HEK293T (cell line): ENCODE measurements around the gene KCNT1.

ENCODE experiments used
- CTCF ChIA-PET: fragments of 350-600 bp; formaldehyde crosslinking; extraction: SDS; loops from one replicate; lab custom pipeline; 2021; ENCODE audit warnings: antibody characterized with exemption, inconsistent platforms; lab: Yijun Ruan, JAX
- POLR2A ChIA-PET: fragments of 350-600 bp; formaldehyde crosslinking; extraction: SDS; loops from one replicate; lab custom pipeline; 2020; ENCODE audit warnings: antibody characterized with exemption, inconsistent platforms; lab: Yijun Ruan, JAX
- DNase-seq: peaks from one replicate; pipeline ENCODE4 v3.0.0; 2012; ENCODE audit warnings: mixed read lengths; ENCODE audit errors: extremely low spot score
- ARNT ChIP-seq: fragments of 450-650 bp; IDR thresholded peaks from 2 replicates; pipeline ENCODE4 v1.6.1; 2017; ENCODE audit warnings: mild to moderate bottlenecking
- BHLHE40 ChIP-seq: fragments of 450-650 bp; IDR thresholded peaks from 2 replicates; pipeline ENCODE4 v1.6.1; 2016; ENCODE audit warnings: mild to moderate bottlenecking, moderate library complexity, borderline replicate concordance
- CTBP1 ChIP-seq: fragments of 450-650 bp; IDR thresholded peaks from 2 replicates; pipeline ENCODE4 v1.6.1; 2016; ENCODE audit warnings: borderline replicate concordance
- ELF4 ChIP-seq: fragments of 450-650 bp; IDR thresholded peaks from 2 replicates; pipeline ENCODE4 v1.6.1; 2017; ENCODE audit warnings: antibody characterized with exemption
- FOXA1 ChIP-seq: fragments of 450-650 bp; IDR thresholded peaks from 2 replicates; pipeline ENCODE4 v1.6.1; 2016; ENCODE audit warnings: mild to moderate bottlenecking
- FOXK2 ChIP-seq: fragments of 450-650 bp; IDR thresholded peaks from 2 replicates; pipeline ENCODE4 v1.6.1; 2016; ENCODE audit warnings: mild to moderate bottlenecking
- FOXM1 ChIP-seq: fragments of 450-650 bp; IDR thresholded peaks from 2 replicates; pipeline ENCODE4 v1.6.1; 2017; ENCODE audit warnings: mild to moderate bottlenecking, borderline replicate concordance
- HDGF ChIP-seq: fragments of 450-650 bp; IDR thresholded peaks from 2 replicates; pipeline ENCODE4 v1.6.1; 2017; ENCODE audit warnings: antibody characterized with exemption, borderline replicate concordance
- L3MBTL2 ChIP-seq: fragments of 450-650 bp; conservative IDR thresholded peaks from 2 replicates; pipeline ENCODE4 v1.6.1; 2016; ENCODE audit warnings: mild to moderate bottlenecking
- LEF1 ChIP-seq: fragments of 450-650 bp; IDR thresholded peaks from 2 replicates; pipeline ENCODE4 v1.6.1; 2017; ENCODE audit warnings: mild to moderate bottlenecking, borderline replicate concordance
- NFRKB ChIP-seq: fragments of 450-650 bp; IDR thresholded peaks from 2 replicates; pipeline ENCODE4 v1.6.1; 2016; ENCODE audit warnings: mild to moderate bottlenecking, moderate library complexity
- SP1 ChIP-seq: fragments of 450-650 bp; IDR thresholded peaks from 2 replicates; pipeline ENCODE4 v1.6.1; 2017
- TARDBP ChIP-seq: fragments of 450-650 bp; IDR thresholded peaks from 2 replicates; pipeline ENCODE4 v1.6.1; 2016
- ZNF384 ChIP-seq: fragments of 450-650 bp; IDR thresholded peaks from 2 replicates; pipeline ENCODE4 v1.6.1; 2016
- TF ChIP-seq, protein P1 (sequence below): fragments of 450-650 bp; IDR thresholded peaks from 2 replicates; pipeline ENCODE4 v1.6.1; 2016

KCNT1 gene

DNA sequence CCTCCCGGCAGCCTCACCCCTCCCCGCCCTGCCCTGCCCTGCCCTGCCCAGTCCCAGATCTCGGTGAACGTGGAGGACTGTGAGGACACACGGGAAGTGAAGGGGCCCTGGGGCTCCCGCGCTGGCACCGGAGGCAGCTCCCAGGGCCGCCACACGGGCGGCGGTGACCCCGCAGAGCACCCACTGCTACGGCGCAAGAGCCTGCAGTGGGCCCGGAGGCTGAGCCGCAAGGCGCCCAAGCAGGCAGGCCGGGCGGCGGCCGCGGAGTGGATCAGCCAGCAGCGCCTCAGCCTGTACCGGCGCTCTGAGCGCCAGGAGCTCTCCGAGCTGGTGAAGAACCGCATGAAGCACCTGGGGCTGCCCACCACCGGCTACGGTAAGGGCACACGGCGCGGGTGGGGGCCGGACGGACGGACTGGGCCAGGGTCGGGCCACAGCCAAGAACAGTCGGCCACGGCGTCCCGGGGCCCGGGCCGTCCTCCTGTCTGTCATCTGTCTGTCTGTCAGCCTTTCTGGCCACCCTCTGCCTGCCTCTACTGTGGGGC is 84.2 kb downstream of the KCNT1 start:
- DNase-seq: no peak
- TF ChIP-seq FOXM1: no peak
- TF ChIP-seq, protein P1, sequence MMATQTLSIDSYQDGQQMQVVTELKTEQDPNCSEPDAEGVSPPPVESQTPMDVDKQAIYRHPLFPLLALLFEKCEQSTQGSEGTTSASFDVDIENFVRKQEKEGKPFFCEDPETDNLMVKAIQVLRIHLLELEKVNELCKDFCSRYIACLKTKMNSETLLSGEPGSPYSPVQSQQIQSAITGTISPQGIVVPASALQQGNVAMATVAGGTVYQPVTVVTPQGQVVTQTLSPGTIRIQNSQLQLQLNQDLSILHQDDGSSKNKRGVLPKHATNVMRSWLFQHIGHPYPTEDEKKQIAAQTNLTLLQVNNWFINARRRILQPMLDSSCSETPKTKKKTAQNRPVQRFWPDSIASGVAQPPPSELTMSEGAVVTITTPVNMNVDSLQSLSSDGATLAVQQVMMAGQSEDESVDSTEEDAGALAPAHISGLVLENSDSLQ: no peak
- TF ChIP-seq HDGF: no peak
- TF ChIP-seq LEF1: no peak
- no peak for TF ChIP-seq FOXK2
- no peak for TF ChIP-seq ARNT
- no peak for TF ChIP-seq CTBP1
- TF ChIP-seq NFRKB: no peak
- TF ChIP-seq BHLHE40: no peak
- POLR2A ChIA-PET: no interaction called here
- CTCF ChIA-PET: no interaction called here

- no peak for DNase-seq
- TF ChIP-seq NFRKB (no peak), HDGF (no peak)
- ChIA-PET CTCF (no interaction called here), POLR2A (no interaction called here)
These were observed 85.3 kb downstream of the KCNT1 start for GRCh38 chr9:135787317-135787716.

DNA sequence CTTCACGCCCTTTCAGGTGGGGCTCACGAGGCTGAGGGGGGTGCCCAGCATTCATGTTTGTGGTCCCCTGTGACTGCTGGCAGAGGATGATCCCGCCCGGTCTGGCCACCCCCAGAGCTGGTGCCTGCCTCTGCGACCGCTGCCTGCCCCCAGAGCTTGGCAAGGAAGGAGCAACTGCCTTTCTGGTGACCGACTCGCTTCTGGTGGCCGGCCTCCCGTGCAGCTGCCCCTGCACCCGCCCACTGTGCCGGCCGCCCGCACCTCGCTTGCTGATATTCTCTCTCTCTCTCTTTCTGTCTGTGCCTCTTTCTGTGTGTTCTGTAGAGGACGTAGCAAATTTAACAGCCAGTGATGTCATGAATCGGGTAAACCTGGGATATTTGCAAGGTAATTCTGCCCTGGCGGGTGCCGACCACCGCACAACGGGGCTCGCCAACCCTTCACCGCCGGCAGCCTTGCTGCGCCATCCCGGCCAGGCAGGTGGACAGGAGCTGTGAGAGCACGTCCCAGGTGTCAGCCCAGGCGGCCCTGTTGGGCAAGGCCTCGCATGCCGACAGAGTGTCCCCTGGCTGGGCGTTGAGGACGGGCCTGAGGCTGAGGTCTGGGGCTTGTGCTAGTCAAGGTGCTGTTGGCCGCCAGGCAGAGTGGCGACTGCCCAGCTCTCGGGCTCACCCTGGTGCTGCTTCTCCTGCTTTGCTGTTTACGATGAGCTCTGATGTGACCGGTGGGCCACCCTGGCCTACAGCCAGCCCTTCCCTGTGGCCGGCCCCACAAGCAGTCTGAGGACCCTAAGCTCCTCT is 86.0 kb downstream of the KCNT1 start:
- ChIA-PET CTCF (no interaction called here), POLR2A (no interaction called here)
- no peak for DNase-seq
- TF ChIP-seq CTBP1 (no peak), HDGF (no peak), NFRKB (no peak), FOXM1 (no peak), TARDBP (no peak), FOXK2 (no peak), FOXA1 (no peak), ARNT (no peak), ELF4 (no peak), LEF1 (no peak), ZNF384 (no peak)
- TF ChIP-seq, protein P1: no peak

- no peak for TF ChIP-seq FOXA1
- no peak for TF ChIP-seq FOXK2
- TF ChIP-seq SP1: no peak
- TF ChIP-seq, protein P1: no peak
- no peak for TF ChIP-seq L3MBTL2
- no peak for TF ChIP-seq ARNT
- no peak for TF ChIP-seq ELF4
- TF ChIP-seq ZNF384: no peak
- no peak for TF ChIP-seq BHLHE40
- no peak for TF ChIP-seq HDGF
- TF ChIP-seq CTBP1: no peak
- ChIA-PET POLR2A (no interaction called here), CTCF (no interaction called here)
- DNase-seq: no peak
These were observed 86.8 kb downstream of the KCNT1 start for GRCh38 chr9:135788576-135789300.

DNA sequence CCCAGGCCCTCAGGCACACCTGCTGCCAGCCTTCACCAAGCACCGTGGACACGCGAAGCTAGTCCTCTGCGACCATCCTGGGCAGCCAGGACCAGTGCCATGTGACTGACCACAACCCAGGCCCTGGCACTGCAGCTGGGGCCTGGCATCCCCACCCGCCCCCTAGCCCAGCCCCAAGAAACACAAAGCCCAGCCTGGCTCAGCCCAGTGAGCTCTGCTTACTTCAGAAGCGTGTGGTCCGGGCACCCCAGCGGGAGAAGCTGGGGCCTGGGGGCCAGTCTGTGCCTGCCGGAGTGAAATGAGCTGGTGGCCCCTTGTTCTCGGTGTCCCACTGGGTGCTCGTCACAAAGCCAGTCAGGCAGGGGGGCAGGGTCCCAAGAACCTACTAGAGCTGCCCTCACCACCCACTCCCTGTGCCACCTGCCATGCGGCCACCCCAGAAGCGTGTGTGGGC is 87.9 kb downstream of the KCNT1 start:
- DNase-seq: no peak
- no peak for TF ChIP-seq FOXK2
- TF ChIP-seq SP1: no peak
- TF ChIP-seq ARNT: no peak
- TF ChIP-seq FOXA1: no peak
- TF ChIP-seq ZNF384: no peak
- no peak for TF ChIP-seq CTBP1
- TF ChIP-seq FOXM1: no peak
- TF ChIP-seq, protein P1: no peak
- no peak for TF ChIP-seq HDGF
- no peak for TF ChIP-seq L3MBTL2
- no peak for TF ChIP-seq LEF1
- TF ChIP-seq NFRKB: no peak
- TF ChIP-seq TARDBP: no peak
- ChIA-PET CTCF (no interaction called here), POLR2A (no interaction called here)
